Stomach smooth muscle (tissue), 2 donors: Measurements from ENCODE around the gene MYOZ3.
A peak's percentile ranks its signal among the peaks of the same experiment; 100 is the strongest.

Experiments
- H3K27ac ChIP-seq: one replicate; pipeline ENCODE4 v1.7.0; 2013; ENCODE audit warnings: mild to moderate bottlenecking, low read length, inconsistent platforms
- H3K27me3 ChIP-seq, 2 donors: one replicate each; pipeline ENCODE4 v1.7.0; 2013; ENCODE audit warnings: low read length in 2 of 2; ENCODE audit not compliant: insufficient read depth in 2 of 2, control insufficient read depth in 1 of 2
- H3K36me3 ChIP-seq, 2 donors: one replicate each; pipeline ENCODE4 v1.7.0; 2013; ENCODE audit warnings: low read length in 2 of 2; ENCODE audit not compliant: control insufficient read depth in 2 of 2, insufficient read depth in 2 of 2
- H3K4me1 ChIP-seq: one replicate; pipeline ENCODE4 v1.7.0; 2013; ENCODE audit warnings: low read length; ENCODE audit not compliant: control insufficient read depth, insufficient read depth
- H3K4me3 ChIP-seq, 2 donors: one replicate each; pipeline ENCODE4 v1.7.0; 2013; ENCODE audit warnings: low read length in 2 of 2
- H3K9ac ChIP-seq, 2 donors: one replicate each; pipeline ENCODE4 v1.7.0; 2013; ENCODE audit warnings: low read length in 2 of 2, mild to moderate bottlenecking in 1 of 2
- H3K9me3 ChIP-seq, 2 donors: one replicate each; pipeline ENCODE4 v1.7.0; 2013; ENCODE audit warnings: low read length in 2 of 2; ENCODE audit not compliant: control insufficient read depth in 2 of 2
- donor health status: healthy.
- donor health status: Pancreatic carcinoma.

Gene MYOZ3

DNA sequence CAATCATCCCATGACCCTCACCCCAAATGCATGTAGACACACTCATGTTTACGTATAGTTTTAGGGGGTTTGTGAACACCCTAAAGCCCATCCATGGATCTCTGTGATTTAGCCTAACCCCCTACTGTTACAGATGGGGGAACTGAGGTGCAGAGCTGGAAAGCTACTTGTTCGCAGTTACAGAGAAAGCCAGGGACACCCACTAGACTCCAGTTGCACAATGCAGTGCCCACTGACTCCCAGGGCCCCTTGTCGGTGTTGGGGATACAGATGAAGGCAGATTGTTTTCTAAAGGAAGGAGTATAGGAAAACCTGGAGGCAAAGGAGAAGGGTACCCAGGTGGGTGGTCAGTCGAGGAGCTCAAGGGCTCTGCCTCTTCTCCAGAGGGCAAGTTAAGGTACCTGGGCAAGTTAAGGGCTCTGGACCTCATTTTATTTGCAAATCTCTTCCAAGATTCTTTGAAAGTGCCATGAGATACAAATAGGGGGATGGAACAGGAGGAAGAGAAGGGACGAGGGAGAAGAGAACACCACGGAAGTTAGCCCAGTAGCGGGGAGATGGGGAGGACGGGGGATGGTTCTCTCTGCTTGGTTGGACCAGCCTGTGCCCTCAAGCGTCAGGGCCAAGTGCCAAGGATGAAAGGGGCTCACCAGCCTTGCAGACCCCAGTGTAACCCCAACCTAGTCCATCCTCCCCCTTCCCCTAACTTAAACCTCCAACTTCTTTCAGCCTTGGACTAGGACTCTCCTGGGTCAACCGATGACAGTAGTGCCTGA lies 958 bp downstream of the MYOZ3 start:
- H3K36me3 ChIP-seq, result no peaks in the 10 kb centered on the region
- no peaks in the 10 kb centered on the region for H3K9me3 ChIP-seq
- no peak overlapping the region for H3K9ac ChIP-seq
- H3K27me3 ChIP-seq, result no peaks in the 10 kb centered on the region
- no peak overlapping the region for H3K4me3 ChIP-seq
- no peak overlapping the region for H3K27ac ChIP-seq
- peaks cover 34% of the 10 kb centered on the region for H3K4me1 ChIP-seq

DNA sequence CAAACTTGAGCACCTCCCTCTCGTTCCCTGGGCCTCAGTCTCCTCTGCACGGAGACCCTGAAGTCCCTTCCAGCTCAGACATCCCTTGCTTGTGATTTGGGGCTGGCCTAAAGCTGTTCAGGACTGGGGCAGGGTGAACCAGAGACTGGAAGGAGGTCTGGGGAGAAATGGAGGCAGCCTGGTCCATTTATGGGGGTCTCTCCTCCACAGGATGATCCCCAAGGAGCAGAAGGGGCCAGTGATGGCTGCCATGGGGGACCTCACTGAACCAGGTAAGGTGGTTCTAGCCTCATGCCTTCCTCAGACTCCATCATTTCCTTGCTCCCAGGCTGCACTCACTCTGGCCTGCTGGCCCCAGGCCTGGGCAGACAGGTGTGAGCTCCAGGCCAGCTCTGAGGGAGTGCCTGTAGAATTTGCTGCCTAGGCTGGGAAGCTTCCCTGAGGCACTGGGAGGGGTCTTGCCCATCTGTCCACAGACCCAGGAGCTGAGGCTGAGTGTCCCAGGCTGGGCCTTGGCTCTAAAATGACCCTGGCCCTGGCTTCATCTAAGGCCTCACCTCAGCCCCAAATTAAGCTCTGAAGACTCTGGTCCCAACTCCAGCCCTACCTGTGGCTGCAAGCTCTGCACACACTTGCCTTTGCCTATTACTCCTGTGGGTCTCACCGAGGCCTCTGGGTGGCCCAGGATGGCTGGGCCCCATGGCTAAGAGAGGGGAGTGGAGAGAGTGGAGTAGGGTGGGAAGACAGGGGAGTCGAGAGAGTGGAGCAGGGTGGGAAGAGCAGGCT lies 1.9 kb downstream of the MYOZ3 start:
- Histone ChIP-seq H3K27ac (no peak overlapping the region), H3K4me1 (peaks cover 25% of the 10 kb centered on the region), H3K27me3 (no peaks in the 10 kb centered on the region), H3K9ac (no peak overlapping the region), H3K36me3 (no peaks in the 10 kb centered on the region), H3K4me3 (no peak overlapping the region), H3K9me3 (no peaks in the 10 kb centered on the region)

DNA sequence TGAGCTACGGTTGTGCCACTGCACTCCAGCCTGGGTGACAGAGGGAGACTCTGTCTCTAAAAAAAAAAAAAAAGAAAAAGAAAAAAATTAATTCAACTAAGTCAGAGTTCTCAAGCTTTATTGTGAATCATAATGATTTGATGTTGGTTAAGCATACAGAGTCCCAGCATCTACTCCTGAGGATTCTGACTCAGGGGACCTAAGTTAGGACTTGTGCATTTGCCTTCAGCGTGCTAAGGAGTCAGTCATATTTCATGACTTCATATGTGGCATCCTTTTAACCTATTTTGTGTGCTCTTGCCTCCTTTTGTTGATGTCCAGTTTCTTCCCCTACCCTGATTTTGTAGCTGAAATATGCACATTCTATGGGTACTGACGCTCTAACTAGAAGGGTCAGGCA lies 2.9 kb downstream of the MYOZ3 start:
- no peaks in the 10 kb centered on the region for H3K27me3 ChIP-seq
- H3K9me3 ChIP-seq, result no peaks in the 10 kb centered on the region
- no peaks in the 10 kb centered on the region for H3K36me3 ChIP-seq
- H3K27ac ChIP-seq, result no peak overlapping the region
- peaks cover 15% of the 10 kb centered on the region for H3K4me1 ChIP-seq
- no peak overlapping the region for H3K4me3 ChIP-seq
- no peak overlapping the region for H3K9ac ChIP-seq

DNA sequence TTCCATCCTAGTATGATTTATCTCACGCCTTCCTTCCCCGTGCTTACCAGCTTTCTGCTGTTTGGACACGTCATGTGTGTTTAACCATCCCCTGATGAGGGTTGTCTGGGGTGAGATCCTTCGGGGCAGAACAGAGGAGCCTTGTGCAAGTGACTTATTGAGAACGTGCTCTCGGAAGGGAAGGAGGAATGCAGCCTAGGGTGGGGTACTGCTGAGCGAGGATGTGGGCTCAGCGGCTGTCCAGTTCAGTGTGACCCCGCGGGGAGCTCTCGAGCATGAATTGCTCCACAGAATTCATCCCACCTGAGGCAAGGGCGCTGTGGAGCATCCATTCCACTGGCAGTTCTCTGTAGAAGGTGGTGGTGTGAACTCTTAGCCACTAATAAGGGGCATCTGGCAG lies 4.0 kb downstream of the MYOZ3 start:
- Histone ChIP-seq H3K4me1 (peaks cover 11% of the 10 kb centered on the region), H3K27me3 (peaks cover 0 to 2% of the 10 kb centered on the region in 2 donors), H3K4me3 (no peak overlapping the region), H3K36me3 (no peaks in the 10 kb centered on the region), H3K9ac (no peak overlapping the region), H3K9me3 (no peaks in the 10 kb centered on the region), H3K27ac (no peak overlapping the region)

DNA sequence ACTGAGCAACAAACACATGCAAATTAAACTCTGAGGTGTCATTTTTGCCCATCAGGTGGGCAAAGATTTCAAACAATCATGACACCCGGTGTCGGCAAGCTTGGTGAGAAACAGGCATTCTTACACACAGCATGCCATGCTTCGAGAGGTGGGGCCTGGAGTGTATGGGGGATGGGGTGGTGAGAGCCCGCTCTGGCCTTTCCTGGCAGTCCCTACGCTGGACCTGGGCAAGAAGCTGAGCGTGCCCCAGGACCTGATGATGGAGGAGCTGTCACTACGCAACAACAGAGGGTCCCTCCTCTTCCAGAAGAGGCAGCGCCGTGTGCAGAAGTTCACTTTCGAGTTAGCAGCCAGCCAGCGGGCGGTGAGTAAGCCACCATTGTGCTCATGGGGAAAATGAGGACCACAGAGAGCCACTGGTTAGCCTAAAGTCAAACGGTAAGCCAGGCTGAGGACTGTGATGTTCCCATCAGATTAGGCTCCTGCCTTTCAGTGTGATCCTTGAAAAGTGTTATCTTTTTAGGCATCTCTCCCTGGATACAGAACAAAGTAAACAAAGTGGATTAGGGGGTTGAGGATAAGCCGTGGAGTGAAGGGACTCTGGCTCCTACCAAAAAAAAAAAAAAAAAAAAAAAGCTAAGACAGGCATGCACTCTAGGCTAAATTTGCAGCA lies 9.4 kb downstream of the MYOZ3 start:
- Histone ChIP-seq H3K4me3 (no peak overlapping the region), H3K27me3 (peaks cover 5 to 6% of the 10 kb centered on the region in 2 donors), H3K9me3 (no peaks in the 10 kb centered on the region), H3K9ac (no peak overlapping the region), H3K27ac (no peak overlapping the region), H3K36me3 (no peaks in the 10 kb centered on the region), H3K4me1 (peaks cover 28% of the 10 kb centered on the region)

DNA sequence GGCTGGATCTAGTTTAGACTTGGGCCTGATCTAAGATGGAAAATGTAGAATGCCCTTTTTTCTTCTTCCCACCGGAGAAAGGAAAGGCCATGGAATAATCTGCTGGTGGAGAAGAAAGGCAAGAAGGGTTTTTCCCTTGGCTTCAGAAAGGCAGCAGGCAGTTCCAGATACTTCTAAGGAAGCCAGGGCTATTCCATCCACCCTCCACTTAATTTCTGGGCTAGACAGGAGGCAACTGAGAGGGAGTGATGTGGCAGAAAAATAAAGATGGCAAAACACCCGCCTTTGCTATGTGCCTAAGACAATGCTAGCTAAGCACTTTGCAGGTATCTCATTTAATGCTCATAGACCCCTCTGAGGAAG lies 9.9 kb downstream of the MYOZ3 start:
- no peak overlapping the region for H3K9ac ChIP-seq
- peak overlapping the region in 1 of 2 donors; percentile 77 for H3K4me3 ChIP-seq
- no peaks in the 10 kb centered on the region for H3K36me3 ChIP-seq
- no peak overlapping the region for H3K27ac ChIP-seq
- H3K9me3 ChIP-seq, result no peaks in the 10 kb centered on the region
- peaks cover 28% of the 10 kb centered on the region for H3K4me1 ChIP-seq
- peaks cover 5 to 6% of the 10 kb centered on the region in 2 donors for H3K27me3 ChIP-seq

DNA sequence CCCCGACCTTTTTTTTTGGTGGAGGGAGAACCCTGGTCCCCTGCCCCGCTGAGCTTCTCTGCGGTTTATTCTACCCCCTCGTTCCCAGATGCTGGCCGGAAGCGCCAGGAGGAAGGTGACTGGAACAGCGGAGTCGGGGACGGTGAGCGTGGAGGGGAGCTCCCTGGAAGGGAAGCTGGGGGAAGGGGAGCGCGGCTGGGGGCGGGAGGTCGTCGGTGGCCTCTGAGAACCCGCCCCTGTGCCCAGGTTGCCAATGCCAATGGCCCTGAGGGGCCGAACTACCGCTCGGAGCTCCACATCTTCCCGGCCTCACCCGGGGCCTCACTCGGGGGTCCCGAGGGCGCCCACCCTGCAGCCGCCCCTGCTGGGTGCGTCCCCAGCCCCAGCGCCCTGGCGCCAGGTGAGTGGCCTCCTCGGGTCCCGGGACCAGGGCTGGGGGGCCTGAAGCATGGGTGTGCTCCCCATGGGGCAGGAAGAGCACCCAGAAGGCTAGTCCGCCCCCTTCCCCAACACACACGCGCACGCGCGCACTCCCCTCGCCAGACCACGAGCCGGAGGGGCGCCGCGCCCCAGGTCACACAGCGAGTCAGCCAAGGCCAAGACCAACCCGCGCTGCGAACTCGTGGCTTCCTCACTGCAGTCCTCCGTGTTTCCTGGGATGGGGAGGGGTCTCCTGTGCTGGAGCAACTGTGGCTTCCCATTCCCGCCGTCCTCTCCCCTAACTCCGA lies 10.6 kb downstream of the MYOZ3 start:
- H3K36me3 ChIP-seq, result no peaks in the 10 kb centered on the region
- peaks cover 28% of the 10 kb centered on the region for H3K4me1 ChIP-seq
- H3K9ac ChIP-seq, result peak overlapping the region in 1 of 2 donors; percentile 45
- H3K4me3 ChIP-seq, result peak overlapping the region; percentile 77 to 87
- H3K9me3 ChIP-seq, result no peaks in the 10 kb centered on the region
- H3K27ac ChIP-seq, result no peak overlapping the region
- peaks cover 5 to 6% of the 10 kb centered on the region in 2 donors for H3K27me3 ChIP-seq

DNA sequence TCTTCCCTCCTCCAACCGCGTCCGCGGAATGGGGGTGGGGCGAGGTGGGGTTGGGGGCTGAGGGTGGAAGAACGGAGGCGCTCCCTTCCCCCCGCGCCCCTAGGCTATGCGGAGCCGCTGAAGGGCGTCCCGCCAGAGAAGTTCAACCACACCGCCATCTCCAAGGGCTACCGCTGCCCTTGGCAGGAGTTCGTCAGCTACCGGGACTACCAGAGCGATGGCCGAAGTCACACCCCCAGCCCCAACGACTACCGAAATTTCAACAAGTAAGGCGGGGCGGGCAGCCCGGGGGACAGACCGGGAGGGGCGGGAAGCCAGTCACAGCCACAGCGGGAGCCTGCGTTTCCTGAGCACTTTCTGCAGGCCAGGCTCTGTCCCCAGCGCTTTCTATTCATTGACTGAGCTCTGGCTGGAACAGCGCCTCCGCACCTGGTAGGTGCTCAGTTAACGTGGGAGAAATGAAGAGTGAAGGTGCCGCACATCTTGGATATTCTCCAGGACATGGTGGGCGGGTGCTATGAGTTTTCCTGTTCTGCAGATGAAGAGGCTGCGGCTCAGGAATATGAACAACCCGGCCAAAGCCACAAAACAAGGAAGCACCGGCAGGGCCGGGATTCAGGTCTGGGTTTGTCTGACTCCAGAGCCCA lies 11.3 kb downstream of the MYOZ3 start:
- H3K9ac ChIP-seq, result peak overlapping the region; percentile 45 to 47
- H3K4me3 ChIP-seq, result peak overlapping the region; percentile 77 to 87
- no peak overlapping the region for H3K27ac ChIP-seq
- H3K36me3 ChIP-seq, result no peaks in the 10 kb centered on the region
- H3K27me3 ChIP-seq, result peaks cover 5 to 6% of the 10 kb centered on the region in 2 donors
- H3K4me1 ChIP-seq, result peaks cover 28% of the 10 kb centered on the region
- H3K9me3 ChIP-seq, result no peaks in the 10 kb centered on the region

DNA sequence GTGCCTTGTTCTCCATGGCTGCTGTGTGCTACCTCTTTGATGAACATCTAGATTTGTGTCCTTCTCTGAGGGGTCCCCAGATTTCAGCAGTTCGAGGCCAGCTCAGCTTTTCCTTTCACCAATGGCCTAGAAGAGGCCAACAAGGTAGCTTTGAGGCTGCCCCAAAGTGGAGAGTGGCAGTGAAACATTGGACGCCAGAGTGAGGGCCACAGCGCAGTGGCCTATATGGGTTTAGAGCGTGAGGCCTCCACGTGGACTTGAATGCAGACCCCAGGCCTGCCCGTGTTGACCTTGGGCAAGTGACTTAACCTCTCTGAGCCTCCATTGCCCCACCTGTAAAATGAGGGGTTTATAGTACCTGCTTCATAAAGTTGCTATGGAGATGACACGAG lies 11.8 kb downstream of the MYOZ3 start:
- H3K4me1 ChIP-seq, result peaks cover 28% of the 10 kb centered on the region
- H3K9me3 ChIP-seq, result no peaks in the 10 kb centered on the region
- H3K27me3 ChIP-seq, result peaks cover 5 to 6% of the 10 kb centered on the region in 2 donors
- H3K36me3 ChIP-seq, result no peaks in the 10 kb centered on the region
- peak overlapping the region; percentile 77 to 87 for H3K4me3 ChIP-seq
- no peak overlapping the region for H3K27ac ChIP-seq
- peak overlapping the region; percentile 0 to 47 for H3K9ac ChIP-seq

DNA sequence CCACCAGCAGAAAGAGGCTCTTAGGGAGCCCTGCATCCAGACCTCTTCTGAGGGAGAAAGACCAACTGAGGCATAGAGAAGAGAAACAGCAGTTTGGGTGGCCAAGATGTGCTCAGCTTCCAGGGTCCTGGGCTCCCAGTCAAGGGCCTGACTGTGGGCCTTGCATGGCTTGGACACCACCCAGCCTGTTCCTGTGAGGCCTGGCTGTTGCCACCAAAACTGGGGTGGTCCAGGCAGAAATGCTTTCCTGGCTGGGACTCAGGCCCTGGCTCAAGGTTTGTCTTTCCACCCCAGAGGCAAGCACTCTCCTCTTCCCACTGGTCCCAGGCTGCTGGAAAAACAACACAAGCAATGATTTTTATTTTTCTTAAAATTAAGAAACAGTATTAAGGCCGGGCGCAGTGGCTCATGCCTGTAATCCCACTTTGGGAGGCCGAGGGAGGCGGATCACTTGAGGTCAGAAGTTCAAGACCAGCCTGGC lies 13.3 kb downstream of the MYOZ3 start:
- Histone ChIP-seq H3K4me1 (peaks cover 28% of the 10 kb centered on the region), H3K27ac (no peak overlapping the region), H3K9me3 (no peaks in the 10 kb centered on the region), H3K4me3 (no peak overlapping the region), H3K36me3 (peaks cover 0 to 3% of the 10 kb centered on the region in 2 donors), H3K9ac (no peak overlapping the region), H3K27me3 (peaks cover 5 to 6% of the 10 kb centered on the region in 2 donors)
